HUES64 (cell line): ENCODE data around the gene STEAP3.
"Not testable (repeated sequence)": the region's sequence is repeated elsewhere in the genome, so short reads cannot be mapped to it uniquely, and the experiment has no call there.

Experiments
- H3K27ac ChIP-seq: 2 replicates; pipeline ENCODE4 v1.7.0; 2013; ENCODE audit warnings: low read depth, low read length, inconsistent platforms
- H3K27me3 ChIP-seq: 2 replicates; pipeline ENCODE4 v1.6.1; 2013; ENCODE audit warnings: mild to moderate bottlenecking, low read length; ENCODE audit not compliant: insufficient read depth
- H3K36me3 ChIP-seq: 2 replicates; pipeline ENCODE4 v1.6.1; 2013; ENCODE audit warnings: mild to moderate bottlenecking, low read length; ENCODE audit not compliant: insufficient read depth
- H3K4me1 ChIP-seq: 2 replicates; pipeline ENCODE4 v1.6.1; 2013; ENCODE audit warnings: mild to moderate bottlenecking, low read length, moderate library complexity; ENCODE audit not compliant: insufficient read depth
- H3K4me3 ChIP-seq: 2 replicates; pipeline ENCODE4 v1.5.1; 2013; ENCODE audit warnings: mild to moderate bottlenecking, low read length, moderate library complexity
- H3K9ac ChIP-seq: 2 replicates; pipeline ENCODE4 v1.6.1; 2013; ENCODE audit warnings: mild to moderate bottlenecking, low read depth, low read length
- H3K9me3 ChIP-seq: 2 replicates; pipeline ENCODE4 v1.6.1; 2013; ENCODE audit warnings: low read depth, low read length; ENCODE audit not compliant: insufficient read depth
- WGBS: fragments of 150-250, 120-280 bp; methylation state at CpG from one replicate; pipeline ENCODE4 v1.1.7; 2013; ENCODE audit warnings: missing lambda C conversion rate; 5-methylcytosine and 5-hydroxymethylcytosine counted together

STEAP3 gene

GRCh38 chr2:119267604-119268003 lies 44.0 kb downstream of the STEAP3 start:
- no peaks in the 10 kb centered on the region for H3K27me3 ChIP-seq
- 0 out of 2 replicates have a peak, but pooled peaks cover 6% of the 10 kb centered on the region for H3K4me1 ChIP-seq
- no peak overlapping the region for H3K4me3 ChIP-seq
- no peaks in the 10 kb centered on the region for H3K36me3 ChIP-seq
- H3K27ac ChIP-seq: no peak overlapping the region
- no peak overlapping the region for H3K9ac ChIP-seq
- no peaks in the 10 kb centered on the region for H3K9me3 ChIP-seq

GRCh38 chr2:119276864-119277263 lies 53.2 kb downstream of the STEAP3 start:
- Histone ChIP-seq H3K9ac (no peak overlapping the region), H3K4me1 (no peaks in the 10 kb centered on the region; the same call in 1 of the 2 replicates), H3K9me3 (no peaks in the 10 kb centered on the region), H3K27me3 (no peaks in the 10 kb centered on the region), H3K36me3 (no peaks in the 10 kb centered on the region), H3K27ac (no peak overlapping the region), H3K4me3 (no peak overlapping the region)
- WGBS: 80% methylated on average over 7 of the region's 8 CpGs

GRCh38 chr2:119278385-119278784 lies 54.8 kb downstream of the STEAP3 start:
- not testable (repeated sequence) for H3K4me3 ChIP-seq, H3K27me3 ChIP-seq, H3K27ac ChIP-seq, H3K9me3 ChIP-seq, H3K4me1 ChIP-seq, H3K9ac ChIP-seq, H3K36me3 ChIP-seq
- WGBS: 93% methylated on average over 1 of the region's 2 CpGs

GRCh38 chr2:119278946-119279345 lies 55.3 kb downstream of the STEAP3 start:
- Histone ChIP-seq H3K4me3 (no peak overlapping the region), H3K4me1 (no peaks in the 10 kb centered on the region; the same call in 1 of the 2 replicates), H3K9ac (no peak overlapping the region), H3K9me3 (no peaks in the 10 kb centered on the region), H3K27me3 (no peaks in the 10 kb centered on the region), H3K36me3 (no peaks in the 10 kb centered on the region), H3K27ac (no peak overlapping the region)
- 93% methylated on average over 5 of the region's 6 CpGs for whole genome bisulfite sequencing

- H3K27ac ChIP-seq: no peak overlapping the region
- no peaks in the 10 kb centered on the region for H3K9me3 ChIP-seq
- H3K4me3 ChIP-seq: no peak overlapping the region
- H3K4me1 ChIP-seq: no peaks in the 10 kb centered on the region; the same call in 1 of the 2 replicates
- no peaks in the 10 kb centered on the region for H3K27me3 ChIP-seq
- no peaks in the 10 kb centered on the region for H3K36me3 ChIP-seq
- 92% methylated on average over 6 of the region's 6 CpGs for WGBS
- no peak overlapping the region for H3K9ac ChIP-seq
Observed at GRCh38 chr2:119279666-119280065, 56.0 kb downstream of the STEAP3 start.

- 83% methylated on average over 3 of the region's 4 CpGs for WGBS
- no peaks in the 10 kb centered on the region for H3K9me3 ChIP-seq
- no peaks in the 10 kb centered on the region for H3K36me3 ChIP-seq
- no peak overlapping the region for H3K4me3 ChIP-seq
- no peaks in the 10 kb centered on the region for H3K27me3 ChIP-seq
- no peak overlapping the region for H3K27ac ChIP-seq
- no peak overlapping the region for H3K9ac ChIP-seq
- no peaks in the 10 kb centered on the region; the same call in 1 of the 2 replicates for H3K4me1 ChIP-seq
Observed at GRCh38 chr2:119280680-119281079, 57.0 kb downstream of the STEAP3 start.

GRCh38 chr2:119282146-119282995 lies 58.7 kb downstream of the STEAP3 start:
- Histone ChIP-seq H3K4me1 (no peaks in the 10 kb centered on the region), H3K4me3 (no peak overlapping the region), H3K27ac (no peak overlapping the region), H3K9me3 (no peaks in the 10 kb centered on the region), H3K9ac (no peak overlapping the region), H3K36me3 (no peaks in the 10 kb centered on the region), H3K27me3 (no peaks in the 10 kb centered on the region)
- 89% methylated on average over 19 of the region's 21 CpGs for WGBS

- WGBS: 92% methylated on average over 4 of the region's 4 CpGs
- Histone ChIP-seq H3K4me3 (no peak overlapping the region), H3K36me3 (no peaks in the 10 kb centered on the region), H3K9ac (no peak overlapping the region), H3K4me1 (no peaks in the 10 kb centered on the region), H3K9me3 (no peaks in the 10 kb centered on the region), H3K27me3 (no peaks in the 10 kb centered on the region), H3K27ac (no peak overlapping the region)
Observed at GRCh38 chr2:119282996-119283511, 59.4 kb downstream of the STEAP3 start.

- Histone ChIP-seq H3K9ac (no peak overlapping the region), H3K27me3 (no peaks in the 10 kb centered on the region)
Observed at GRCh38 chr2:119283873-119284331, 60.3 kb downstream of the STEAP3 start.

GRCh38 chr2:119286661-119287060 lies 63.0 kb downstream of the STEAP3 start:
- 85% methylated on average over 8 of the region's 8 CpGs for WGBS
- no peak overlapping the region for H3K4me3 ChIP-seq
- no peaks in the 10 kb centered on the region for H3K9me3 ChIP-seq
- H3K9ac ChIP-seq: no peak overlapping the region
- H3K36me3 ChIP-seq: no peaks in the 10 kb centered on the region
- H3K4me1 ChIP-seq: no peaks in the 10 kb centered on the region
- no peak overlapping the region for H3K27ac ChIP-seq
- no peaks in the 10 kb centered on the region for H3K27me3 ChIP-seq

More at GRCh38 chr2:119283873-119284331, 60.3 kb downstream of the STEAP3 start:
- Histone ChIP-seq H3K36me3 (no peaks in the 10 kb centered on the region), H3K27ac (no peak overlapping the region), H3K4me3 (no peak overlapping the region), H3K4me1 (no peaks in the 10 kb centered on the region), H3K9me3 (no peaks in the 10 kb centered on the region)
- WGBS: 90% methylated on average over 10 of the region's 10 CpGs

GRCh38 chr2:119288576-119288975 lies 64.9 kb downstream of the STEAP3 start:
- H3K27ac ChIP-seq: no peak overlapping the region
- no peaks in the 10 kb centered on the region for H3K27me3 ChIP-seq
- H3K4me1 ChIP-seq: no peaks in the 10 kb centered on the region
- H3K9ac ChIP-seq: no peak overlapping the region
- H3K36me3 ChIP-seq: no peaks in the 10 kb centered on the region
- 87% methylated on average over 6 of the region's 6 CpGs for WGBS
- H3K4me3 ChIP-seq: no peak overlapping the region
- H3K9me3 ChIP-seq: no peaks in the 10 kb centered on the region
